GM12878 (cell line): ENCODE measurements around the gene CYSRT1. TPM values are rescaled to one million over a fixed set of nuclear protein-coding genes. Genes with fewer than 3 reads are reported as not detected.

Experiments
- ATAC-seq: fragments of 200-7000 bp; cut with Tn5 transposase; 3 replicates; pipeline ENCODE4 v1.9.1; 2020; ENCODE audit warnings: mild to moderate bottlenecking, moderate library complexity
- BruUV-seq: library from RNA; stranded (reverse); fragments of 400-500 nt; replicated peaks from 2 replicates; lab custom pipeline; 2021; lab: Mats Ljungman, UMichigan
- CTCF ChIA-PET: fragments of 300-600 bp; sonication (Branson Sonifier 250); formaldehyde crosslinking; extraction: SDS; loops from one replicate; lab custom pipeline; 2021; ENCODE audit warnings: inconsistent platforms; lab: Yijun Ruan, JAX
- POLR2A ChIA-PET: fragments of 350-600 bp; formaldehyde crosslinking; extraction: SDS; loops from one replicate; lab custom pipeline; 2021; ENCODE audit warnings: inconsistent platforms; lab: Charles Lee
- RAD21 ChIA-PET: fragments of 300-600 bp; sonication (Branson Sonifier 250); formaldehyde crosslinking; loops from one replicate; lab custom pipeline; 2023; ENCODE audit warnings: antibody characterized with exemption; ENCODE audit not compliant: unreplicated experiment; lab: Charles Lee
- SMC1A ChIA-PET: fragments of 300-600 bp; sonication (Branson Sonifier 250); formaldehyde crosslinking; loops from one replicate; lab custom pipeline; 2023; ENCODE audit not compliant: unreplicated experiment, uncharacterized antibody; lab: Charles Lee
- DNase-seq: peaks from one replicate; pipeline ENCODE4 v3.0.0-alpha.2; 2011; ENCODE audit warnings: low read depth, low spot score
- FAIRE-seq: peaks from 3 replicates; lab custom pipeline; 2011; peaks lifted over from hg19 to GRCh38; lab: Jason Lieb, UNC
- H2AFZ ChIP-seq: 2 replicates; pipeline ENCODE4 v1.6.0; 2011; ENCODE audit warnings: low read depth, low read length, control low read depth; ENCODE audit not compliant: control insufficient read depth
- H3K27ac ChIP-seq: 2 replicates; pipeline ENCODE4 v1.5.1; 2011; ENCODE audit warnings: control low read depth; ENCODE audit not compliant: control insufficient read depth, insufficient read depth
- H3K27me3 ChIP-seq, 2 experiments: replicated peaks in 1 of 2; 2 replicates each; pipeline versions ENCODE4 v1.6.0 to v1.6.1; 2011; ENCODE audit warnings: low read length in 1 of 2; ENCODE audit not compliant: control insufficient read depth in 2 of 2, insufficient read depth in 2 of 2
- H3K36me3 ChIP-seq, 2 experiments: 2 replicates each; pipeline ENCODE4 v1.5.1; 2011; ENCODE audit warnings: low read length in 1 of 2; ENCODE audit not compliant: control insufficient read depth in 2 of 2, insufficient read depth in 2 of 2
- H3K4me1 ChIP-seq: 2 replicates; pipeline ENCODE4 v1.6.1; 2011; ENCODE audit warnings: mild to moderate bottlenecking, low read length, moderate library complexity, mixed read lengths; ENCODE audit not compliant: control insufficient read depth, insufficient read depth
- H3K4me2 ChIP-seq: 2 replicates; pipeline ENCODE4 v1.6.0; 2011; ENCODE audit warnings: control low read depth; ENCODE audit not compliant: control insufficient read depth, insufficient read depth
- H3K4me3 ChIP-seq: fragments of 200-600 bp; sonication (generic); 2 replicates; pipeline ENCODE4 v1.5.1; 2016
- H3K79me2 ChIP-seq: 2 replicates; pipeline ENCODE4 v1.6.0; 2011; ENCODE audit warnings: low read length; ENCODE audit not compliant: control insufficient read depth, insufficient read depth
- H3K9ac ChIP-seq: 2 replicates; pipeline ENCODE4 v1.8.0; 2011; ENCODE audit warnings: low read length, control low read depth, mixed read lengths; ENCODE audit not compliant: control insufficient read depth, insufficient read depth
- H3K9me3 ChIP-seq: replicated peaks from 3 replicates; pipeline ENCODE4 v1.5.1; 2011; ENCODE audit warnings: mild to moderate bottlenecking, low read length; ENCODE audit not compliant: control insufficient read depth, insufficient read depth
- H4K20me1 ChIP-seq: 2 replicates; pipeline ENCODE4 v1.6.0; 2011; ENCODE audit not compliant: control insufficient read depth, insufficient read depth
- ATF3 ChIP-seq: IDR thresholded peaks from 2 replicates; pipeline ENCODE4 v1.6.1; 2011; ENCODE audit warnings: low read depth, mild to moderate bottlenecking, low read length, moderate library complexity, borderline replicate concordance; ENCODE audit errors: extremely low read depth
- GATAD2B ChIP-seq: fragments of 450-650 bp; conservative IDR thresholded peaks from 2 replicates; pipeline ENCODE4 v1.6.1; 2017; ENCODE audit warnings: low read depth, mild to moderate bottlenecking, moderate library complexity
- MXI1 ChIP-seq: fragments of 150-350 bp; IDR thresholded peaks from 2 replicates; pipeline ENCODE4 v1.6.1; 2011; ENCODE audit warnings: low read depth, mild to moderate bottlenecking, inconsistent platforms, low read length, improper control_type of control experiment
- PKNOX1 ChIP-seq: fragments of 450-650 bp; IDR thresholded peaks from 2 replicates; pipeline ENCODE4 v1.6.1; 2016; ENCODE audit warnings: mild to moderate bottlenecking
- RAD21 ChIP-seq: IDR thresholded peaks from 2 replicates; pipeline ENCODE4 v1.6.1; 2011; ENCODE audit warnings: mild to moderate bottlenecking, low read depth, low read length, moderate library complexity; ENCODE audit not compliant: insufficient read depth
- YY1 ChIP-seq: IDR thresholded peaks from 2 replicates; pipeline ENCODE4 v1.6.1; 2011; ENCODE audit warnings: low read depth, mild to moderate bottlenecking, low read length
- ZBTB4 ChIP-seq: fragments of 450-650 bp; formaldehyde crosslinking; IDR thresholded peaks from 2 replicates; pipeline ENCODE4 v1.4.0; 2022; ENCODE audit warnings: mild to moderate bottlenecking, moderate library complexity
- WGBS: methylation state at CpG from one replicate; pipeline ENCODE4 v1.1.6; 2016; ENCODE audit warnings: low lambda C conversion rate; ENCODE audit not compliant: insufficient replicate concordance, insufficient coverage; ENCODE audit errors: missing lambda C conversion rate; 5-methylcytosine and 5-hydroxymethylcytosine counted together
- in situ Hi-C: fragments of 300-500 bp; cut with MboI; formaldehyde crosslinking; loops from 9 replicates; pipeline ENCODE4 v1.14.3; 2018; ENCODE audit warnings: mixed read lengths
- intact Hi-C: fragments of 100-400 bp; cut with micrococcal nuclease; formaldehyde crosslinking; loops from one replicate; pipeline ENCODE4 v1.14.2; 2022; ENCODE audit not compliant: unreplicated experiment
- polyA plus RNA-seq, 11 experiments: library from polyadenylated mRNA; depleted of rRNA in 4 of 11; unstranded in 6 of 11; stranded (reverse) in 5 of 11; fragments of >200 nt; fragmentation: Nextera tagmentation in 4 of 11; fragmentation: Illumina TruSeq in 1 of 11; extraction: Ambion mirVana in 4 of 11; extraction: Trizol in 1 of 11; gene quantifications; 1 replicate in 1 of 11; 2 replicates in 10 of 11; pipeline versions ENCODE4 v1.2.1 to v1.2.3, GENCODE V29; 2011 to 2016; ENCODE audit warnings: inconsistent platforms in 2 of 11, missing spikeins in 2 of 11, low read depth in 1 of 11
- total RNA-seq, 4 experiments: library from RNA; depleted of rRNA in 3 of 4; stranded (reverse); fragments of >200 nt in 3 of 4; fragmentation: Illumina TruSeq in 1 of 4; extraction: Trizol in 1 of 4; gene quantifications; 2 replicates each; pipeline versions ENCODE4 v1.2.1 to v1.2.3, GENCODE V29; 2013 to 2021
- TF ChIP-seq, protein P1 (sequence below), 3 experiments: IDR thresholded peaks in 2 of 3; conservative IDR thresholded peaks in 1 of 3; 2 replicates each; pipeline ENCODE4 v1.5.1; 2011; ENCODE audit warnings: low read depth in 3 of 3, low read length in 3 of 3, mild to moderate bottlenecking in 3 of 3, control low read depth in 2 of 3, moderate library complexity in 2 of 3, inconsistent platforms in 1 of 3, mixed read lengths in 1 of 3; ENCODE audit not compliant: control insufficient read depth in 2 of 3, insufficient read depth in 1 of 3; ENCODE audit errors: extremely low read depth in 1 of 3
- TF ChIP-seq, protein P2 (sequence below): fragments of 450-650 bp; formaldehyde crosslinking; IDR thresholded peaks from 2 replicates; pipeline ENCODE4 v1.5.0; 2022; ENCODE audit warnings: mild to moderate bottlenecking, missing genetic modification characterization

CYSRT1 gene
- total and polyA plus RNA-seq, 10 of the 15 experiments (the other 5 are each of a cell fraction or from before 2014, with no cell fraction given), result 0.24 to 3.6 (median 0.97) TPM; not detected in 1

DNA sequence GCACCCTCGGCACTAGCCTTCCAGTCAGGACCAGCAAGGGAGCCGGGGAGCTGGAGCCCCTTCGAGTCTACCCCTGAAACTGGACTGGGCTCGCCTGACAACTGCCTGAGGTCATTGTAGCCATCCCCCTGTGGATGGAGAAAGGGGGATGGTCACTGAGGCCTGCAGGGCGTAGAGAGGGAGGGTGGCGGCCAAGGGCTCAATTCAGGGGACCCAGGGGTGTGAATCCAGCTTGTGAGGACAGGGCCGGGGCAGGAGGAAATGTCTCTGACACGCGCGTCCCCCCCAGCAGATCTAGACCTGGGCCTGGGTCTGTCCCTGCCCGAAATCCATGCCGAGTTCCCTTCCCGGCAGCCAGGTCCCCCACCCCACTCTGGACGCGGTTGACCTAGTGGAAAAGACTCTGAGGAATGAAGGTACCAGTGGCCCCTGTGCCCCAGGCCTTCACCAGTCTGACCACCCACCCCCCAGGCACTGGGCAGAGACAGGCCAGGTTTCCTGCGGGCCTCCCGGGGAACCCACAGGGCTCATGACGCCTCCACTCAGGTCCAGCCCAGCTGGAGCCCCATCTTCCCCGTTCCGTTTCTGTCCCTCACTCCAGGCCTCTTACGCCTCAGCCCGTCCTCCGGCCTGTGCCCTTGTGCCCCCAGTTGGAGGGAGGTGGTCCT lies 6.5 kb downstream of the CYSRT1 start:
- intact Hi-C loops, result no loop called here
- CTCF ChIA-PET, result interaction anchor here (1.2 kb wide), 1 partner anchor 112 kb away, joined by 4 read pairs; no protein-coding TSS in a partner anchor
- RAD21 ChIA-PET, result no interaction called here
- Histone ChIP-seq H3K4me1 (peaks cover 5% of the 10 kb centered on the region), H2AFZ (no peak overlapping the region), H3K9ac (no peak overlapping the region), H3K9me3 (no peaks in the 10 kb centered on the region), H3K36me3 (no peaks in the 10 kb centered on the region), H3K27me3 (no peaks in the 10 kb centered on the region), H3K4me2 (no peak overlapping the region), H3K4me3 (no peak overlapping the region), H3K27ac (no peak overlapping the region), H3K79me2 (no peaks in the 10 kb centered on the region), H4K20me1 (no peaks in the 10 kb centered on the region)
- no TSS peak for BruUV-seq
- FAIRE-seq, result no peak
- ATAC-seq, result no peak
- 45% methylated on average over 20 of the region's 23 CpGs for WGBS
- no peak for DNase-seq
- TF ChIP-seq ZBTB4 (CRISPR knock-in tag), result no peak
- TF ChIP-seq, protein P1, sequence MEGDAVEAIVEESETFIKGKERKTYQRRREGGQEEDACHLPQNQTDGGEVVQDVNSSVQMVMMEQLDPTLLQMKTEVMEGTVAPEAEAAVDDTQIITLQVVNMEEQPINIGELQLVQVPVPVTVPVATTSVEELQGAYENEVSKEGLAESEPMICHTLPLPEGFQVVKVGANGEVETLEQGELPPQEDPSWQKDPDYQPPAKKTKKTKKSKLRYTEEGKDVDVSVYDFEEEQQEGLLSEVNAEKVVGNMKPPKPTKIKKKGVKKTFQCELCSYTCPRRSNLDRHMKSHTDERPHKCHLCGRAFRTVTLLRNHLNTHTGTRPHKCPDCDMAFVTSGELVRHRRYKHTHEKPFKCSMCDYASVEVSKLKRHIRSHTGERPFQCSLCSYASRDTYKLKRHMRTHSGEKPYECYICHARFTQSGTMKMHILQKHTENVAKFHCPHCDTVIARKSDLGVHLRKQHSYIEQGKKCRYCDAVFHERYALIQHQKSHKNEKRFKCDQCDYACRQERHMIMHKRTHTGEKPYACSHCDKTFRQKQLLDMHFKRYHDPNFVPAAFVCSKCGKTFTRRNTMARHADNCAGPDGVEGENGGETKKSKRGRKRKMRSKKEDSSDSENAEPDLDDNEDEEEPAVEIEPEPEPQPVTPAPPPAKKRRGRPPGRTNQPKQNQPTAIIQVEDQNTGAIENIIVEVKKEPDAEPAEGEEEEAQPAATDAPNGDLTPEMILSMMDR (IDR thresholded peaks at IDR 0.05 in 2 of 3, conservative IDR thresholded peaks at IDR 0.05 in 1 of 3; ENCODE audit: control insufficient read depth in 2 of 3, extremely low read depth in 1 of 3, insufficient read depth in 1 of 3, low read depth in 3 of 3, low read length in 3 of 3), result no peak
- no peak for TF ChIP-seq RAD21
- TF ChIP-seq, protein P2, sequence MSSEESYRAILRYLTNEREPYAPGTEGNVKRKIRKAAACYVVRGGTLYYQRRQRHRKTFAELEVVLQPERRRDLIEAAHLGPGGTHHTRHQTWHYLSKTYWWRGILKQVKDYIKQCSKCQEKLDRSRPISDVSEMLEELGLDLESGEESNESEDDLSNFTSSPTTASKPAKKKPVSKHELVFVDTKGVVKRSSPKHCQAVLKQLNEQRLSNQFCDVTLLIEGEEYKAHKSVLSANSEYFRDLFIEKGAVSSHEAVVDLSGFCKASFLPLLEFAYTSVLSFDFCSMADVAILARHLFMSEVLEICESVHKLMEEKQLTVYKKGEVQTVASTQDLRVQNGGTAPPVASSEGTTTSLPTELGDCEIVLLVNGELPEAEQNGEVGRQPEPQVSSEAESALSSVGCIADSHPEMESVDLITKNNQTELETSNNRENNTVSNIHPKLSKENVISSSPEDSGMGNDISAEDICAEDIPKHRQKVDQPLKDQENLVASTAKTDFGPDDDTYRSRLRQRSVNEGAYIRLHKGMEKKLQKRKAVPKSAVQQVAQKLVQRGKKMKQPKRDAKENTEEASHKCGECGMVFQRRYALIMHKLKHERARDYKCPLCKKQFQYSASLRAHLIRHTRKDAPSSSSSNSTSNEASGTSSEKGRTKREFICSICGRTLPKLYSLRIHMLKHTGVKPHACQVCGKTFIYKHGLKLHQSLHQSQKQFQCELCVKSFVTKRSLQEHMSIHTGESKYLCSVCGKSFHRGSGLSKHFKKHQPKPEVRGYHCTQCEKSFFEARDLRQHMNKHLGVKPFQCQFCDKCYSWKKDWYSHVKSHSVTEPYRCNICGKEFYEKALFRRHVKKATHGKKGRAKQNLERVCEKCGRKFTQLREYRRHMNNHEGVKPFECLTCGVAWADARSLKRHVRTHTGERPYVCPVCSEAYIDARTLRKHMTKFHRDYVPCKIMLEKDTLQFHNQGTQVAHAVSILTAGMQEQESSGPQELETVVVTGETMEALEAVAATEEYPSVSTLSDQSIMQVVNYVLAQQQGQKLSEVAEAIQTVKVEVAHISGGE (CRISPR knock-in tag), result no peak
- TF ChIP-seq MXI1, result no peak
- no peak for TF ChIP-seq PKNOX1
- TF ChIP-seq ATF3, result no peak
- TF ChIP-seq GATAD2B, result no peak
- TF ChIP-seq YY1, result no peak
- in situ Hi-C loops, result no loop called here
- POLR2A ChIA-PET, result no interaction called here
- SMC1A ChIA-PET, result no interaction called here
